Endodermal cell (in vitro differentiated cells): Measurements from ENCODE around the gene PHC1. TPM values are rescaled to one million over a fixed set of nuclear protein-coding genes. Genes with fewer than 3 reads are reported as not detected.

Source experiments
- DNase-seq: peaks from one replicate; pipeline ENCODE4 v3.0.0-alpha.2; 2017
- H3K27ac ChIP-seq: 2 replicates; pipeline ENCODE4 v1.5.1; 2013; ENCODE audit warnings: mild to moderate bottlenecking, low read depth, low read length, moderate library complexity
- H3K27me3 ChIP-seq: 2 replicates; pipeline ENCODE4 v1.6.1; 2013; ENCODE audit warnings: mild to moderate bottlenecking, low read length, moderate library complexity; ENCODE audit not compliant: insufficient read depth, control insufficient read depth, poor library complexity, severe bottlenecking
- H3K36me3 ChIP-seq: 2 replicates; pipeline ENCODE4 v1.7.0; 2013; ENCODE audit warnings: mild to moderate bottlenecking, low read length, moderate library complexity; ENCODE audit not compliant: control insufficient read depth, insufficient read depth
- H3K4me1 ChIP-seq: one replicate; pipeline ENCODE4 v1.7.0; 2013; ENCODE audit warnings: low read length; ENCODE audit not compliant: control insufficient read depth, insufficient read depth
- H3K4me3 ChIP-seq: 2 replicates; pipeline ENCODE4 v1.5.1; 2013; ENCODE audit warnings: mild to moderate bottlenecking, low read length, moderate library complexity
- H3K9ac ChIP-seq: 2 replicates; pipeline ENCODE4 v1.6.1; 2013; ENCODE audit warnings: mild to moderate bottlenecking, low read length, moderate library complexity; ENCODE audit not compliant: poor library complexity, severe bottlenecking; ENCODE audit errors: extremely low read depth
- H3K9me3 ChIP-seq: 2 replicates; pipeline ENCODE4 v1.6.1; 2013; ENCODE audit warnings: mild to moderate bottlenecking, low read length, moderate library complexity; ENCODE audit not compliant: control insufficient read depth
- H3K27ac Mint-ChIP-seq: 2 replicates; pipeline ENCODE4 v1.8.0; 2020; ENCODE audit warnings: mixed read lengths
- H3K27me3 Mint-ChIP-seq: 2 replicates; pipeline ENCODE4 v1.8.0; 2021; ENCODE audit warnings: mild to moderate bottlenecking, mixed read lengths; ENCODE audit not compliant: insufficient read depth
- H3K36me3 Mint-ChIP-seq: 2 replicates; pipeline ENCODE4 v1.8.0; 2020; ENCODE audit warnings: low read depth, mixed read lengths
- H3K4me1 Mint-ChIP-seq: 2 replicates; pipeline ENCODE4 v1.8.0; 2020; ENCODE audit warnings: mixed read lengths
- H3K4me3 Mint-ChIP-seq: 2 replicates; pipeline ENCODE4 v1.8.0; 2020; ENCODE audit warnings: mild to moderate bottlenecking, moderate library complexity, mixed read lengths
- H3K9me3 Mint-ChIP-seq: 2 replicates; pipeline ENCODE4 v1.8.0; 2020; ENCODE audit warnings: mild to moderate bottlenecking, mixed read lengths
- WGBS, 2 experiments: methylation state at CpG; one replicate each; pipeline versions ENCODE4 v1.1.5 to v1.1.7; 2013; ENCODE audit warnings: missing lambda C conversion rate in 2 of 2, mixed read lengths in 1 of 2; ENCODE audit not compliant: insufficient coverage in 1 of 2, insufficient read length in 1 of 2; 5-methylcytosine and 5-hydroxymethylcytosine counted together
- total RNA-seq, 2 donors: library from RNA; stranded (reverse); fragmentation: NEBNext Ultra II Directional in 1 of 2; extraction: Animal tissue kit (Norgen Biotek cat#: 25700) in 1 of 2; gene quantifications; 2 replicates in 1 of 2; 3 replicates in 1 of 2; pipeline ENCODE4 v1.2.1, GENCODE V29; 2021
- TF ChIP-seq, protein P1 (sequence below): fragments of 200-600 bp; sonication (generic); conservative IDR thresholded peaks from 2 replicates; pipeline ENCODE4 v1.5.0; 2021; ENCODE audit warnings: antibody characterized with exemption, mild to moderate bottlenecking

The PHC1 gene
- total RNA-seq, 2 donors from 2014 or later, result 100 to 538 TPM

DNA sequence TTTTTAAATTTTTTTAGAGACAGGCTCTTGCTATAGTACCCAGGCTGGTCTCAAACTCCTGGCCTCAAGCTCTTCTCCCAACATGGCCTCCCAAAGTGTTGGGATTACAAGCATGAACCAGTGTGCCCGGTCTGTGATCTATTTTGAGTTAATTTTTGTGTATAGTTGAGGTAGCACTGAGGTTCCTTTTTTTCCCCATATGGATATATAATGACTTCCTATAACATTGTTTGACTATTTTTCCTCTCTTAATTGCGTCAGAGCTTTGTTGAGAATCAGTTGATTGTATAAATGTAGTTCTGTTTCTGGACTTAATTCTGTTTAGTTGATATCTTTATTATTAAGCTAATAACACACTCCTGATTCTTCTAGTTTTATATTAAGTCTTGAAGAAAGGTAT is 43.8 kb downstream of the PHC1 start:
- H3K36me3 ChIP-seq, result no peaks in the 10 kb centered on the region
- H3K4me1 Mint-ChIP-seq, result no peaks in the 10 kb centered on the region
- H3K27me3 Mint-ChIP-seq, result no peaks in the 10 kb centered on the region
- no peaks in the 10 kb centered on the region for H3K4me1 ChIP-seq
- WGBS, 2 experiments, result no CpG with 5 or more reads among the region's 2 CpGs
- H3K9me3 ChIP-seq, result peaks cover 10% of the 10 kb centered on the region
- no peak overlapping the region for H3K4me3 Mint-ChIP-seq
- no peak overlapping the region for H3K9ac ChIP-seq
- H3K27ac ChIP-seq, result no peak overlapping the region
- peaks cover 20% of the 10 kb centered on the region for H3K9me3 Mint-ChIP-seq
- no peak for DNase-seq
- H3K36me3 Mint-ChIP-seq, result peaks cover 12% of the 10 kb centered on the region
- no peaks in the 10 kb centered on the region for H3K27me3 ChIP-seq
- TF ChIP-seq, protein P1, sequence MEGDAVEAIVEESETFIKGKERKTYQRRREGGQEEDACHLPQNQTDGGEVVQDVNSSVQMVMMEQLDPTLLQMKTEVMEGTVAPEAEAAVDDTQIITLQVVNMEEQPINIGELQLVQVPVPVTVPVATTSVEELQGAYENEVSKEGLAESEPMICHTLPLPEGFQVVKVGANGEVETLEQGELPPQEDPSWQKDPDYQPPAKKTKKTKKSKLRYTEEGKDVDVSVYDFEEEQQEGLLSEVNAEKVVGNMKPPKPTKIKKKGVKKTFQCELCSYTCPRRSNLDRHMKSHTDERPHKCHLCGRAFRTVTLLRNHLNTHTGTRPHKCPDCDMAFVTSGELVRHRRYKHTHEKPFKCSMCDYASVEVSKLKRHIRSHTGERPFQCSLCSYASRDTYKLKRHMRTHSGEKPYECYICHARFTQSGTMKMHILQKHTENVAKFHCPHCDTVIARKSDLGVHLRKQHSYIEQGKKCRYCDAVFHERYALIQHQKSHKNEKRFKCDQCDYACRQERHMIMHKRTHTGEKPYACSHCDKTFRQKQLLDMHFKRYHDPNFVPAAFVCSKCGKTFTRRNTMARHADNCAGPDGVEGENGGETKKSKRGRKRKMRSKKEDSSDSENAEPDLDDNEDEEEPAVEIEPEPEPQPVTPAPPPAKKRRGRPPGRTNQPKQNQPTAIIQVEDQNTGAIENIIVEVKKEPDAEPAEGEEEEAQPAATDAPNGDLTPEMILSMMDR, result no peak
- H3K4me3 ChIP-seq, result no peak overlapping the region
- H3K27ac Mint-ChIP-seq, result no peak overlapping the region

DNA sequence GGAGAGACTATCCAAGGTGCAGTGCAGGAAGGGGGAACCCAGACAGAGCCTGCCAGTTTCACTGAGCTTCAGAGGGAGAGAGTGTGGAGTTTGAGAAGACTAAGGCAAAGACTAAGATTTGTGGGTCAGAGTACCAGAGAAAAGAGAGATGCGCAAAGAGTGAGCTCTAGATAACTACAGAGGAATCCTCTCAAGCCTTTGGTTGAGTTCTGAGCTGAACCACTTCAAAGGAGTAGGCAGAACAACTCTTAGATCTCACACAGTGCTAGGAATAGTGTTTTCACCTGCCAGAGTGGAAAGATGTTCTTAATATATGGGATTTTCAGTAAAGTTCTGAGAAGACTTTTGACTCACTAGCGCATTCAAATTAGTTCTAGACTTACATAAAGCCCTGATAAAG is 45.9 kb downstream of the PHC1 start:
- H3K36me3 Mint-ChIP-seq, result peaks cover 2% of the 10 kb centered on the region
- TF ChIP-seq, protein P1, result no peak
- Histone ChIP-seq H3K4me1 (no peaks in the 10 kb centered on the region), H3K27me3 (no peaks in the 10 kb centered on the region), H3K36me3 (no peaks in the 10 kb centered on the region), H3K9ac (no peak overlapping the region), H3K27ac (no peak overlapping the region), H3K4me3 (no peak overlapping the region), H3K9me3 (peaks cover 6% of the 10 kb centered on the region)
- DNase-seq, result no peak
- peaks cover 4% of the 10 kb centered on the region for H3K27me3 Mint-ChIP-seq
- H3K9me3 Mint-ChIP-seq, result peaks cover 20% of the 10 kb centered on the region
- no peak overlapping the region for H3K27ac Mint-ChIP-seq
- no peaks in the 10 kb centered on the region for H3K4me1 Mint-ChIP-seq
- WGBS, 2 experiments, result 90 to 100% methylated on average over 2 of the region's 2 CpGs
- H3K4me3 Mint-ChIP-seq, result no peak overlapping the region

DNA sequence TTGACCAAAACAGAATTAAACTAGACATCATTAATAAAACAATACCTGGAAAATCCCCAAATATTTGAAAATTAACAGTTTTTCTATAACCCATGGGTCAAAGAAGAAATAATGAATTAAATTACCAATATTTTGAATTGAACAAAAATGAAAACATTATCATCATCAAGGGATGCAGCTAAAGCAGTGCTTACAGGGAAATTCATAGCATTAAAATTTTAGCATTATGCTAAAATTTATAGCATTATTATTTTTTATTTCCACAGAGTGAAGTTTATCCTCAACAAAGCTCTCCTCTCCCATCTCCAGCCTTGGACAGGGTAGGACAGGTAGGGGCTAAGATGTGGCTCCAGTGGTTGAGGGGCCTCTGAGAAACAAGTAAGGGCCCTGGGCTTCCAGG is 54.5 kb downstream of the PHC1 start:
- peaks cover 44% of the 10 kb centered on the region for H3K9me3 Mint-ChIP-seq
- peaks cover 4% of the 10 kb centered on the region for H3K27me3 Mint-ChIP-seq
- Histone ChIP-seq H3K27me3 (no peaks in the 10 kb centered on the region), H3K4me1 (no peaks in the 10 kb centered on the region), H3K27ac (no peak overlapping the region), H3K9me3 (peaks cover 18% of the 10 kb centered on the region), H3K4me3 (no peak overlapping the region), H3K36me3 (no peaks in the 10 kb centered on the region), H3K9ac (no peak overlapping the region)
- H3K4me3 Mint-ChIP-seq, result no peak overlapping the region
- TF ChIP-seq, protein P1, result no peak
- no peaks in the 10 kb centered on the region for H3K4me1 Mint-ChIP-seq
- no peak for DNase-seq
- peaks cover 6% of the 10 kb centered on the region for H3K36me3 Mint-ChIP-seq
- H3K27ac Mint-ChIP-seq, result no peak overlapping the region
